Neural progenitor cell (in vitro differentiated cells): Measurements from ENCODE around the gene NT5C2. TPM values are rescaled to one million over a fixed set of nuclear protein-coding genes. Genes with fewer than 3 reads are reported as not detected.
"Not testable (repeated sequence)": the region's sequence is repeated elsewhere in the genome, so short reads cannot be mapped to it uniquely, and the experiment has no call there.

ENCODE experiments used
- DNase-seq: peaks from one replicate; pipeline ENCODE4 v3.0.0-alpha.2; 2016; ENCODE audit warnings: low spot score
- H2AFZ ChIP-seq: fragments of 200-600 bp; sonication (generic); replicated peaks from 2 replicates; pipeline ENCODE4 v1.6.1; 2016; ENCODE audit warnings: antibody characterized with exemption
- H3F3A ChIP-seq: fragments of 200-600 bp; sonication (generic); 2 replicates; pipeline ENCODE4 v1.6.1; 2016; ENCODE audit warnings: antibody characterized with exemption, low read depth
- H3K27ac ChIP-seq: fragments of 200-600 bp; sonication (generic); 2 replicates; pipeline ENCODE4 v1.5.1; 2016; ENCODE audit warnings: mild to moderate bottlenecking
- H3K27me3 ChIP-seq: fragments of 200-600 bp; sonication (generic); 2 replicates; pipeline ENCODE4 v1.6.1; 2016; ENCODE audit warnings: mild to moderate bottlenecking, moderate library complexity
- H3K36me3 ChIP-seq: fragments of 200-600 bp; sonication (generic); 2 replicates; pipeline ENCODE4 v1.5.1; 2016
- H3K4me1 ChIP-seq: fragments of 200-600 bp; sonication (generic); 2 replicates; pipeline ENCODE4 v1.6.1; 2016; ENCODE audit warnings: mixed run types
- H3K4me2 ChIP-seq: fragments of 200-600 bp; sonication (generic); 2 replicates; pipeline ENCODE4 v1.6.1; 2016
- H3K4me3 ChIP-seq: fragments of 200-600 bp; sonication (generic); 2 replicates; pipeline ENCODE4 v1.5.1; 2016
- H3K79me2 ChIP-seq: fragments of 200-600 bp; sonication (generic); 2 replicates; pipeline ENCODE4 v1.6.1; 2016; ENCODE audit warnings: low read depth
- H3K9ac ChIP-seq: fragments of 200-600 bp; sonication (generic); 2 replicates; pipeline ENCODE4 v1.6.1; 2016
- H3K9me3 ChIP-seq: fragments of 200-600 bp; sonication (generic); 2 replicates; pipeline ENCODE4 v1.5.1; 2016; ENCODE audit warnings: low read depth
- H4K20me1 ChIP-seq: fragments of 200-600 bp; sonication (generic); 2 replicates; pipeline ENCODE4 v1.6.1; 2016; ENCODE audit warnings: low read depth
- H3K27ac Mint-ChIP-seq: 3 replicates; pipeline ENCODE4 v1.8.0; 2021; ENCODE audit warnings: mixed read lengths
- H3K27me3 Mint-ChIP-seq: 2 replicates; pipeline ENCODE4 v1.8.0; 2022; ENCODE audit warnings: low read depth, mild to moderate bottlenecking, inconsistent platforms, moderate library complexity, mixed read lengths; ENCODE audit not compliant: insufficient read depth
- H3K36me3 Mint-ChIP-seq: 3 replicates; pipeline ENCODE4 v1.8.0; 2021; ENCODE audit warnings: mixed read lengths
- H3K4me1 Mint-ChIP-seq: 3 replicates; pipeline ENCODE4 v1.8.0; 2021; ENCODE audit warnings: mixed read lengths
- H3K4me3 Mint-ChIP-seq: 3 replicates; pipeline ENCODE4 v1.8.0; 2021; ENCODE audit warnings: mild to moderate bottlenecking, moderate library complexity, mixed read lengths
- H3K9me3 Mint-ChIP-seq: 3 replicates; pipeline ENCODE4 v1.8.0; 2020; ENCODE audit warnings: mixed read lengths
- CTCF ChIP-seq: fragments of 200-600 bp; sonication (generic); IDR thresholded peaks from 2 replicates; pipeline ENCODE4 v1.5.1; 2017; ENCODE audit warnings: antibody characterized with exemption, mild to moderate bottlenecking
- EZH2 ChIP-seq: fragments of 200-600 bp; sonication (generic); IDR thresholded peaks from 2 replicates; pipeline ENCODE4 v1.6.1; 2017; ENCODE audit warnings: antibody characterized with exemption, mild to moderate bottlenecking, moderate library complexity
- EZH2phosphoT487 ChIP-seq: fragments of 200-600 bp; sonication (generic); IDR thresholded peaks from 2 replicates; pipeline ENCODE4 v1.6.1; 2017; ENCODE audit warnings: antibody characterized with exemption
- total RNA-seq: library from RNA; depleted of rRNA; stranded (reverse); fragments of >200 nt; gene quantifications from 2 replicates; pipeline ENCODE4 v1.2.3, GENCODE V29; 2015; ENCODE audit warnings: low replicate concordance

The NT5C2 gene
- total RNA-seq, 1 donor from 2014 or later: 63.6 TPM

GRCh38 chr10:103188853-103189252 is 4.2 kb downstream of the NT5C2 start:
- H3K4me3 Mint-ChIP-seq: no peak overlapping the region
- peak overlapping the region; percentile 14 for H3K27ac Mint-ChIP-seq

GRCh38 chr10:103186128-103186527 is 6.9 kb downstream of the NT5C2 start:
- no peak overlapping the region for H3K9ac ChIP-seq
- no peaks in the 10 kb centered on the region for H3K9me3 ChIP-seq
- H3K4me2 ChIP-seq: no peak overlapping the region
- peaks cover 25% of the 10 kb centered on the region for H3K4me1 Mint-ChIP-seq
- peaks cover 92% of the 10 kb centered on the region for H3K79me2 ChIP-seq
- H3K27me3 ChIP-seq: no peaks in the 10 kb centered on the region
- H3K27ac ChIP-seq: no peak overlapping the region
- TF ChIP-seq EZH2phosphoT487 (no peak), EZH2 (no peak)
- H3K36me3 Mint-ChIP-seq: peaks cover 5% of the 10 kb centered on the region
- H3K9me3 Mint-ChIP-seq: no peaks in the 10 kb centered on the region
- peaks cover 6% of the 10 kb centered on the region for H3F3A ChIP-seq
- no peak overlapping the region for H3K4me3 Mint-ChIP-seq
- no peak overlapping the region for H3K4me3 ChIP-seq
- no peak overlapping the region for H3K27ac Mint-ChIP-seq
- no peaks in the 10 kb centered on the region for H3K27me3 Mint-ChIP-seq
- H3K4me1 ChIP-seq: peaks cover 12% of the 10 kb centered on the region
- no peak overlapping the region for H2AFZ ChIP-seq
- no peaks in the 10 kb centered on the region for H3K36me3 ChIP-seq
- no peak for DNase-seq
- H4K20me1 ChIP-seq: peaks cover 40% of the 10 kb centered on the region

More at GRCh38 chr10:103188853-103189252, 4.2 kb downstream of the NT5C2 start:
- Histone ChIP-seq H3K4me1 (peaks cover 23% of the 10 kb centered on the region), H3K79me2 (peaks cover 86% of the 10 kb centered on the region), H2AFZ (no peak overlapping the region), H3K4me2 (no peak overlapping the region), H3K36me3 (no peaks in the 10 kb centered on the region), H3F3A (peaks cover 20% of the 10 kb centered on the region), H3K27me3 (peaks cover 6% of the 10 kb centered on the region), H3K4me3 (no peak overlapping the region), H3K9me3 (no peaks in the 10 kb centered on the region), H3K27ac (no peak overlapping the region), H4K20me1 (peaks cover 40% of the 10 kb centered on the region), H3K9ac (no peak overlapping the region)
- Mint-ChIP-seq H3K4me1 (peaks cover 40% of the 10 kb centered on the region), H3K36me3 (peaks cover 3% of the 10 kb centered on the region), H3K27me3 (peaks cover 4% of the 10 kb centered on the region), H3K9me3 (no peaks in the 10 kb centered on the region)
- no peak for DNase-seq
- TF ChIP-seq CTCF (no peak), EZH2 (no peak), EZH2phosphoT487 (no peak)

- Histone ChIP-seq H3K4me1 (peaks cover 12% of the 10 kb centered on the region), H3K9ac (no peak overlapping the region), H3K9me3 (no peaks in the 10 kb centered on the region), H4K20me1 (peaks cover 39% of the 10 kb centered on the region), H3K79me2 (peaks cover 88% of the 10 kb centered on the region), H2AFZ (no peak overlapping the region), H3K4me2 (no peak overlapping the region), H3K4me3 (no peak overlapping the region), H3K27ac (peak overlapping the region; percentile 21), H3F3A (peaks cover 6% of the 10 kb centered on the region), H3K27me3 (no peaks in the 10 kb centered on the region), H3K36me3 (peaks cover 3% of the 10 kb centered on the region)
- peaks cover 18% of the 10 kb centered on the region for H3K4me1 Mint-ChIP-seq
- DNase-seq: no peak
- no peak for TF ChIP-seq EZH2phosphoT487
- TF ChIP-seq EZH2: no peak
- no peak for TF ChIP-seq CTCF
- no peak overlapping the region for H3K4me3 Mint-ChIP-seq
- H3K27me3 Mint-ChIP-seq: no peaks in the 10 kb centered on the region
- H3K9me3 Mint-ChIP-seq: no peaks in the 10 kb centered on the region
- H3K36me3 Mint-ChIP-seq: peaks cover 11% of the 10 kb centered on the region
- H3K27ac Mint-ChIP-seq: no peak overlapping the region
These were observed 8.5 kb downstream of the NT5C2 start for GRCh38 chr10:103184615-103185014.

GRCh38 chr10:103183991-103184451 is 9.1 kb downstream of the NT5C2 start:
- H3K4me1 Mint-ChIP-seq: peaks cover 18% of the 10 kb centered on the region
- H4K20me1 ChIP-seq: peaks cover 39% of the 10 kb centered on the region
- not testable (repeated sequence) for H3K9me3 Mint-ChIP-seq, H3F3A ChIP-seq, H3K9me3 ChIP-seq, H3K9ac ChIP-seq, H3K4me2 ChIP-seq, H3K36me3 ChIP-seq, H3K27me3 Mint-ChIP-seq, H3K27me3 ChIP-seq, H3K4me3 ChIP-seq, DNase-seq, H2AFZ ChIP-seq, H3K4me3 Mint-ChIP-seq
- peaks cover 12% of the 10 kb centered on the region for H3K4me1 ChIP-seq
- H3K36me3 Mint-ChIP-seq: peaks cover 13% of the 10 kb centered on the region
- peaks cover 87% of the 10 kb centered on the region for H3K79me2 ChIP-seq
- H3K27ac Mint-ChIP-seq: peak overlapping the region; percentile 48
- H3K27ac ChIP-seq: peak overlapping the region; percentile 21
